ENCODE data around the gene CBLC. TPM values are rescaled to one million over a fixed set of nuclear protein-coding genes. Genes with fewer than 3 reads are reported as not detected.

CBLC gene
- polyA plus RNA-seq, 1 of the 3 experiments (the other 2 are of a cell fraction), result not detected

GRCh38 chr19:44738136-44738535, 39.6 kb upstream of the CBLC start (continued):
- no peak for TF ChIP-seq MXI1 (IDR thresholded peaks at IDR 0.05; ENCODE audit: low read depth, low read length)
- TF ChIP-seq GABPA (IDR thresholded peaks at IDR 0.05; ENCODE audit: low read depth), result no peak

DNA sequence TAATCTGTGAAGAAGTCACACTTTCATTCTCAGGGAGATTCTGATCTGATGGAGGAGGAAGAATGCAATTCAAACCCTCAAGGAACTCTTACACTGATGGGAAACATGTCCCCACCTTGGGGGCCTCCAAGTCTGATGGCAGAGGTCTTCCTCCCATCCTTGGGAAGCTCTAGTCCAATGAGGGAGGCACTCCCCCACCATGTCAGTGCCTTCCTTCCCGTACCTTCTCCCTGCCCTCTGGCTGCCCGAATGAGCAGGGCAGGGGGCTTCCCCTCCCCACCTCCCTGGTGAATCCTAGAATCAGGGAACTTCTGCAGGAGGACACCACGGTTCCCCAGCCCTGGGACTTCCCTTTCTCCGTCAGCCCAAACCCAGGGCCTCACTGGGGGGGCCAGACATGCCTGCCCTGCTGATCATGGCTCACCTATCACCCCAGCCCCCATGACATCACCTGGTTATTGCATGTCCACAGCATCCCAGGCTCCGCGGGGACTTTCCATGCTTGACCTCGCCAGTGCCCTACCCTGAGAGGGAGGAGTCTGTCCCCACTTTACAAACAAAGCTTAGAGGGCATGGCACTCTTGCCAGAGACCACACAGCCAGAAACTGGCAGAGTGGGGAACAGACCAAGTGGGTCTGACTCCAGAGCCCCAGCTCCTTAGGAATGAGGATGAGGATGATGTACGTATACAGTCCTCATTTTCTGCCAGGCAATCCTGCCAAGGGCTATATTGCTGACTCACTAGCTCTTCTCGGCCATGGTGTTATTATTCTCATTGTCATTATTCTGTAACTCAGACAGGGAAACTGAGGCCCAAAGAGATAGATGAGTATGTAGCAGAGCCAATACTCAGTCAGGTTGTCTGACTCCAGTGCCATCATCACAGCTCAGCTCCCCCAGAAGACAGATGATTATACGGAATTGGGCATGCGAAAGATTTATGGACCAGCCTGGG, 38.8 kb upstream of the CBLC start:
- POLR2A ChIA-PET, result no interaction called here
- H2AFZ ChIP-seq (ENCODE audit: low read depth), result no peak overlapping the region

GRCh38 chr19:44740351-44740824, 37.3 kb upstream of the CBLC start:
- CTCF ChIA-PET, result interaction anchor here (3.7 to 11.9 kb wide), 2 partner anchors 17 to 30 kb away, joined by 15 to 92 read pairs; no protein-coding TSS in a partner anchor
- no peak overlapping the region for H3K4me2 ChIP-seq
- H3K9me2 ChIP-seq, result no peaks in the 10 kb centered on the region
- no peaks in the 10 kb centered on the region for H3K36me3 ChIP-seq (replicated peaks in 1 of 2; ENCODE audit: control insufficient read depth in 1 of 2, insufficient read depth in 2 of 2, low read length in 1 of 2)
- no peak overlapping the region for H2AFZ ChIP-seq (ENCODE audit: low read depth)
- no peak overlapping the region for H3K4me3 ChIP-seq (ENCODE audit: low read depth in 2 of 2, low read length in 1 of 2)
- no peak for DNase-seq
- H3K27me3 ChIP-seq (ENCODE audit: insufficient read depth), result no peaks in the 10 kb centered on the region
- no peak overlapping the region for H3K27ac ChIP-seq (ENCODE audit: low read depth in 2 of 2, low read length in 1 of 2)
- H3K9ac ChIP-seq, result no peak overlapping the region
- peaks cover 3 to 11% of the 10 kb centered on the region in 2 experiments; a peak in 3 of 4 replicates for H3K4me1 ChIP-seq (ENCODE audit: control insufficient read depth in 1 of 2, insufficient read depth in 2 of 2, low read depth in 1 of 2, low read length in 1 of 2)
- peaks cover 26% of the 10 kb centered on the region for H3F3A ChIP-seq (replicated peaks; ENCODE audit: insufficient read depth)
- no peaks in the 10 kb centered on the region for H4K20me1 ChIP-seq (ENCODE audit: insufficient read depth)
- 41% methylated on average over 3 of the region's 3 CpGs for WGBS (ENCODE audit: low lambda C conversion rate)
- no peaks in the 10 kb centered on the region for H3K9me3 ChIP-seq
- POLR2A ChIA-PET, result interaction anchor here (0.7 kb wide), 1 partner anchor 10 kb away, joined by 3 read pairs; no protein-coding TSS in a partner anchor
- TF ChIP-seq NFIC (IDR thresholded peaks at IDR 0.05; ENCODE audit: borderline replicate concordance), result no peak
- no peak for TF ChIP-seq USF1 (IDR thresholded peaks at IDR 0.05; ENCODE audit: borderline replicate concordance, low read depth)
- TF ChIP-seq RCOR1 (IDR thresholded peaks at IDR 0.05; ENCODE audit: low read length), result no peak
- TF ChIP-seq TAF1 (IDR thresholded peaks at IDR 0.05; ENCODE audit: borderline replicate concordance, low read depth, low read length), result no peak
- no peak for TF ChIP-seq POLR2AphosphoS5 (IDR thresholded peaks at IDR 0.05; ENCODE audit: low read depth, low read length)
- TF ChIP-seq NRF1 (IDR thresholded peaks at IDR 0.05; ENCODE audit: low read depth, low read length), result no peak
- no peak for TF ChIP-seq RFX5 (IDR thresholded peaks at IDR 0.05; ENCODE audit: low read length)
- TF ChIP-seq MXI1 (IDR thresholded peaks at IDR 0.05; ENCODE audit: low read depth, low read length), result no peak
- TF ChIP-seq JUND (IDR thresholded peaks at IDR 0.05), result no peak
- TF ChIP-seq TCF12 (IDR thresholded peaks at IDR 0.05), result no peak
- TF ChIP-seq MEF2A (IDR thresholded peaks at IDR 0.05; ENCODE audit: borderline replicate concordance, low read depth), result no peak
- no peaks in the 10 kb centered on the region for H3K79me2 ChIP-seq (ENCODE audit: insufficient read depth)

More for the DNA sequence above, 38.8 kb upstream of the CBLC start:
- Histone ChIP-seq H3K4me2 (no peak overlapping the region), H3K79me2 (ENCODE audit: insufficient read depth) (no peaks in the 10 kb centered on the region), H4K20me1 (ENCODE audit: insufficient read depth) (no peaks in the 10 kb centered on the region), H3K27me3 (ENCODE audit: insufficient read depth) (no peaks in the 10 kb centered on the region), H3K9me2 (no peaks in the 10 kb centered on the region), H3K4me3 (ENCODE audit: low read depth in 2 of 2, low read length in 1 of 2) (no peak overlapping the region), H3F3A (replicated peaks; ENCODE audit: insufficient read depth) (peaks cover 28% of the 10 kb centered on the region), H3K9me3 (no peaks in the 10 kb centered on the region), H3K36me3 (replicated peaks in 1 of 2; ENCODE audit: control insufficient read depth in 1 of 2, insufficient read depth in 2 of 2, low read length in 1 of 2) (no peaks in the 10 kb centered on the region), H3K9ac (no peak overlapping the region), H3K27ac (ENCODE audit: low read depth in 2 of 2, low read length in 1 of 2) (no peak overlapping the region), H3K4me1 (ENCODE audit: control insufficient read depth in 1 of 2, insufficient read depth in 2 of 2, low read depth in 1 of 2, low read length in 1 of 2) (peaks cover 3 to 11% of the 10 kb centered on the region in 2 experiments; a peak in 3 of 4 replicates)
- CTCF ChIA-PET, result interaction anchor here (1.2 to 11.9 kb wide), 6 partner anchors 15 to 168 kb away, joined by 3 to 92 read pairs (median 6); partner anchors contain the start of gene NECTIN2
- TF ChIP-seq CHD2 (IDR thresholded peaks at IDR 0.05; ENCODE audit: low read length, partially characterized antibody) (no peak), TCF12 (IDR thresholded peaks at IDR 0.05) (no peak)
- no peak for DNase-seq
- 62% methylated on average over 7 of the region's 11 CpGs for WGBS (ENCODE audit: low lambda C conversion rate)

All from SK-N-SH (cell line).